GM21717 (cell line): ENCODE results near the gene CHMP4B.

Source experiments
- ATAC-seq: cut with Tn5 transposase; IDR thresholded peaks from one replicate; pipeline ENCODE4 v1.9.1; 2021; ENCODE audit warnings: mild to moderate bottlenecking, moderate library complexity; ENCODE audit not compliant: unreplicated experiment

Gene CHMP4B

DNA sequence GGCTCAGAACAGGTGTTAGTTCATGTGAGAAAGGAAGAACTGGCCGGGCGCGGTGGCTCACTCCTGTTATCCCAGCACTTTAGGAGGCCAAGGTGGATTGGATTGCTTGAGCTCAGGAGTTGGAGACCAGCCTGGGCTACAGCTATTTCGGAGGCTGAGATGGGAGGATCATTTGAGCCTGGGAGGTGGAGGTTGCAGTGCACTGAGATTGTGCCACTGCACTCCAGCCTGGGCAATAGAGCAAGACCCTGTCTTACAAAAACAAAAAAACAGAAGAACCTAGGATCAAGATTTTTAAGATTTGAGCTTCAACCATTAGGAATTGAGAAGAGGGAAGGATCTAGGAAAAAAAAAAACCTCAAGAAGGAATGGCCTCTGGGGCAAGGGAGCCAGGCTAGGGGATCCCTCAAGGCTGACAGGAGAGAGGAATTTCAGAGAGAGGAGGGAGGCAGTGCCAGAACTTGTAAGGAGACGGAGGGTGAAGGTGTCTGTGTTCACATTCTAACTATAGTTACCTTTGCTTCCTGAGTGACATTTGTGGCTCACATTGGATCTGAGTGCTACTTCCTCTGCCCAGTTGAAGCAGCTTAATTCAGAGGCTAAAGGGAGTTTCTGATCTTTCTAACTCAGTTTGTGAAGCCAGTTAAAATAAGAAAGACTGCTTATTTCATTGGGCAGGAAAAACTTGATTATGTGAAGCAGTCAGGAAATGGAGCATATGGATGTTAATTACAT, 26.1 kb downstream of the CHMP4B start:
- ATAC-seq: no peak

DNA sequence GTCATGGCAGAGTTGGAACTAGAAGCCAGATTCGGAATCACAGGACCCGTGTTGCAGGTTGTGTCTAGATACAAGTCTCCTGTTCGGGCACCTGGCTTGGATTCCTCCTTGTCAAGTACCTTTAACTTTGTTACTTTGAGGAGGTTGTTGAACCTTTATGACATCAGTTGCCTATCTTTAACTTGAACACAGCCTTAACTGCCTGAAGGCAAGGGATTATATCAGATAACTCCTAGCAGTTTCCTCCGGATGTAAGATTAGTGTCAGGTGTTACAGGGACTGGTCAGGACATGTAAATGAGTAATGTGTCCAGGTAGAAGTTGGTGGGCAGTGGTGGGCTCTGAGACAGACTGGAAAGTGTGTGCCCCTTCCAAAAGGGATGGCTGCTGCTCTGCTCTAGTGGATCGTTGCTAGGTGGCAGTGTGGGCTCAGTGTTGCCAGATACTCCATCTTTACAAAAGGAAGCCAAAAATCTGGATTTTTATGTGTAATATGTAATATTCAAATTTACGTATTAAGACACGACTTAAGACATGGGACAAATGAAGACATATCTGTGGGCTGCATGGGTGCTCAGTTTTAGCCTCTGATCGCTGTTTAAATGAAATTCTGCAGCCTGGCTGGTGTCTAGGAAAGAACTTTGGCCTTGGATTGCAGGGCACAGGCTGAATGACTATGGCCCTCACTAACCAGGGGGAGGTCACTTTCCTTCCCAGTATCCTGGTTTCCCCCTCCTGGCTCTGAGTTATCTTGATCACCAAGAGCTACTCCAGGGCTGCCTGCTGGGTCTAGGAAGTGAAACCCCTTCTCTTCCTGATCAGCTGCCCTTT, 27.1 kb downstream of the CHMP4B start:
- no peak for ATAC-seq

DNA sequence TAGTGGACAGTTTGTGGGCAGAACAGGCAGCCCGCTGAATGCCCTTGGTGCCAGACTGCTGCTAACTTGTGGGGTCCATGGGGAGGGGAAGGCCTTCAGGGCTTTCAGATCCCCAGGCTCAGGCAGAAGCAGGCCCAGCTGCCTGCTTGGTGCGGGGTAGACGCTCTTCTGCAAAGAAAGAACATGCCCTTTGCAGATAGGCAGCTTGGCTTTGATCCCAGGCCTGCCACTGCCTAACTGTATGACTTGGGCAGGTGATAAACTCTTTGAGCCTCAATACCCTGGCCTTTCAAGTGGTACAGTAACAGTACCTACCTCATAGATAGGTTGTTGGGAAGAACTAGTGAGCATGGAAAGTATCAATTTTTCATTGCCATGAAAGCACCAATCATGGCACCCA, 28.4 kb downstream of the CHMP4B start:
- no peak for ATAC-seq

DNA sequence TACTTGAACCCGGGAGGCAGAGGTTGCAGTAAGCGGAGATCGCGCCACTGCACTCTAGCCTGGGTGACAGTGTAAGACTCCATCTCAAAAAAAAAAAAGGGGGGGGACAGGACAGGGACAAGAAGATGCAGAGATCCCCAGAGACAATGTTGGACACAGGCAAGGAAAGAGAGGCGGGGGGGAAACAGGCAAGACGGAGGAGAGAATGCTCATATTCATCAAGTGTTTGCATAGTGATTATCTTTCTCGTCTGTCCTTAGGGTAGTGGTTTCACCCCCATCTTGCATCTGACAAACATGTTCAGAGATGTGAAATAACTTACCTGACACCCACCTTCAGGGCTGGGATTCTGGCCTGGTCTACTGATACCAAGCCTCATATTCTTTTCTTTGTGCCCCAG, 29.0 kb downstream of the CHMP4B start:
- no peak for ATAC-seq

DNA sequence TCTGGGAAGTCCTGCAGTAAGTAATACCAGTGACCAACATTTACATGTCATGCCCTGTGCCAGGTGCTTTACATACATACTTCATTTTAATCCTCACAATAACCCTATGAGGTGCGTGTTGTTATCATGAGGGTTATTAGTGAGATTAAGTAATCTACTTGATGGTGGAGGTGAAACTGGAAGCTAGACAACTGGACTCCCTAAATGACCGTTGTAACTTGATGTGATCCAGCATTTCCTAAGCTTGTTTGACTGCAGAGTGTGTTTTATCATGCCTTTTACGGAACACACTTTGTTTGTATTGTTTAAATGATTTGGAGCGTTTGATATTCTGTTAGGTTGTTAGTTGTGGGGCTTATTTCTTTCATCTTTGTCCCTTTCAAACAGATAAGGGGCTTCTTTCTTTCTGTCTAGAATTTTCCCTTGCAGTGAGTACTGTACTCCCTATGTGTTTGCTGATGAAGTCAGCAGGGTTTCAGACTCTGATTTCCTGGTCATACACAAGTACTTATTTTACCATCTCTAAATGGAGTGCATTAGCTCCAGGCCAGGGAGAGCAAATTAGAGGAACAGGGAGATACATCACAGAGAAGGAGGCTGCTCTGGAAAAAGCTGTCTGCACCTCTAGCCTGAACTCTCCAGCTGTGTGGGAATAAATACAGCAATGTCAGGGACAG, 29.7 kb downstream of the CHMP4B start:
- ATAC-seq: no peak

DNA sequence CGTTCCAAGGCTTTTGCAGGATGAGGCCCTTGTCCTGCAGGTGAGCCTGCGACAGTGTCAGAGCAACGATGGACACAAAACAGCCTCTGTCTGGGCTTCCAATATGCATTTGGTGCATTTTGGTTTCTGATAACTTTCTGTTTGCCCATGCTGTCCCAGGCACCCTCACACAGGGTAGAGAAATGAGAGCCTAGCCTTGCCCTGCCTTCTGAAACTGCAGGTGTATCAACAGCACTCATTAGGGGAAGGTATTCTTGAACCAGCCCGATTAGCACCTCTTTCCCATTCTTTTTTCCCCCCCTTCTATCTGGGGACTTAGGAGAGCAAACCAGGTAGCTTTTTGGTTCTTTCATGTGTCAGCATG, 30.3 kb downstream of the CHMP4B start:
- ATAC-seq: no peak

DNA sequence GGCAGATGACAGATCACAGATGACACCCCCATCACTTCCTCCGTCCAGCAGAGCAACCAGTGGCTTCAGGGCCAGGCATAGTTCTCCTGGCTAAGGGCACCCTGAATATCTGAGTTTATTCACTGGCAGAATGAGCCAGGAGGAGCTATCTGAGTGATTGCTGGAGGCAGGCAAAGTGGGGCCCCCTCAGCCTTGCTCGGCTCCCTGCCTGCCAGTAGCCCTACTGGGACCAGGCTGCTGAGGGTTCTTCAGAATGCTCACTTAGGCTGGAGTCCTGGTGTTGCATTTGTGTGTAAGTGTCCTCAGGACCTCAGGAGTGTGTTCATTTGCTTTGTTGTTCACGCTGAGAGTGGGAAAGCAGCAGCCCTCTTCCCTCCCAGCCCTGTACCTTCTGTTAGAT, 31.2 kb downstream of the CHMP4B start:
- ATAC-seq: no peak

DNA sequence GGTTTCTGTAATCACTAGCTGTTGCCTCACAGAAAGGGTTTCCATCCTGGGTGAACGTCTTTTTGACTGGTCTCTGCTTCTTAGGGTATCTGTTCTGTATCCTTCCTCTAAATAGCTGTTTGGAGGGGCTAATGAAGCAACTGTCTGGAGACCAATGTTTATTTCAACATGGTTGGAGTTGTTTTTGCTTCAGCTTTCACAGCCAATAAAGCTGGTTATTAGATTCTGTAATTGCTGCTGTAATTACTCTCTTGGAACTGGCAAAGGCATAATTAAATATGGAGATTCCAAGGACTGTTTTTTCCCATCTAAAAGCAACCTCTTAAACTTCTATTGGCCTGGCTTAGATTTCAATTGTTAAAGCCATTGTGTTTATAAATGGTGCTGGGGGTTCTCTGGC, 31.9 kb downstream of the CHMP4B start:
- no peak for ATAC-seq

DNA sequence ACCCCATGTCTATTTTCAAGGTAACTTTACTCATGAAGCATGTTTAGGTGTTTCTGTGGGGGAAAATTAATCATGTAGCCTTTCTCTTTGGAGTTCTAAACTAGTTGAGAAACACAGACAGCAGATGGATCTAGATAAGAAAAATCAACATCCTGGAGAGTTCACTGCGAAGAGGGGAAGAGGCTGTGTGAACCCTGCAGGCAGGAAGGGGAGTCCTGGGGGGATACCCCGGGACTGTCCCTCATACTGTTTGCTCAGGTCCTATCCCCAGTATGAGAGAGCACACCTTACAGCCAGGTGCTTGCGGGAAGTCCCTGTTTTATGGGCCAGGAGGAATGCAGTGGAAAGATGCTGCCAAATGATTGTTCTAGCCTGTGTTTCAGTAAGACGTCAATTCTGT, 32.7 kb downstream of the CHMP4B start:
- peak; percentile 69 for ATAC-seq

DNA sequence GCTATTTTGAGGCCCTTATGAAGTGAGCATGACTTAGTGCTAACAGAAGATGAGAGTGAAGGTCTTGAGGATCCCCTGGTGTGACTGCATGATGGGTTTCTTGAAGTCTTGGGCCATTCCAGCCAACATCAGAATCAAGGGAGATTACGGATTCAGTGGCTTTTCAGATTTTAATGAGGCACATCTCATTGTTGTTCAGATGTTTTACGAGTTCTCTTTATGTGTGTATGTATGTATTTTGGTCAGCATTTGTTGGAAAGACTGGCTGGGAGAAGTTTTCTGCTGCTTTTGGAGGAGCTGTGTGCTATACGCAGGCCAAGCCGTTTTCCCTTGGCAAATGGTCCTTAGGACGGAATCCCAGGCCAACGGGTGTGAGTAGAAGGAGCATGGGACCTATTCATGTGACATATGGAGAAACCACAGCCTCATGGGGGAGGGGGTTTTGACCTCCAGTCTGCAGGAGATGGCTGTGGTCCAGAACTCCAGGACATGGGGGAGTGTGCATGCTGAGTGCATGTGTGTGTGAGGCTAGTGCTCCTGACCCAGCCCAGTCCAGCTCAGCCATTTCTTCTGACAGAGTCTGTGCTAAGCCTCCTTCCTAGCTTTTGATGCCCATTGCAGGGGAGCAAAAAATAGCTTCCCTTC, 35.3 kb downstream of the CHMP4B start:
- no peak for ATAC-seq

DNA sequence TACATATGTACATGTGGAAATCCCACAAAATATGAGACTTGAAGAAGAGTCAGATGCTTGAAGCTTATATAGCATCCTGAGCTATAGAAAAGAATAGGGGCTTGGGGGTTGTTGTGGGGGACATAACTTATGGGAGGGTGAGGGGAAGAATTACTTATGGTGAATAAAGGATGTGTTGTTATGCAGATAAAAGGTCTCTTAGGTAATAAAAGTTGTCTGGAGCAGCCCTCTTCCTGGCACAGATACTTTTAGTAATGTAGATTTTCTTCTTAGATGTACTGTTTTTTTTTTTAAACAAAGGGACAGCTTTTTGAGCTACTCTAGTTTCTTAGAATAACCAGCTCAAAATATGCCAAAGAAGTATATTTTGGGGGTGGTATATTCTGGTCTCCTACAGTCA, 35.9 kb downstream of the CHMP4B start:
- no peak for ATAC-seq

DNA sequence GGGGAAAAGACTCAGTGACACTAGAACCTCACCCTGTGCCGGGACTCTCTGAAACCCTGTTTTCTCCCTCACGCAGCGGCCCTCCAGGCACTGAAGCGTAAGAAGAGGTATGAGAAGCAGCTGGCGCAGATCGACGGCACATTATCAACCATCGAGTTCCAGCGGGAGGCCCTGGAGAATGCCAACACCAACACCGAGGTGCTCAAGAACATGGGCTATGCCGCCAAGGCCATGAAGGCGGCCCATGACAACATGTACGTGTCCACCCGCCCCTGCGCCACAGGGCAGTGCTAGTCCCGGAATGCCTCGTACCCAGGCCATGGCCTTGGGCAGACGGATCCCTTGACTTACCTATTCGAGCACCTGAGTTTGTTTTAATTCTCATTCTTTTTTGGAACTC, 37.2 kb downstream of the CHMP4B start:
- no peak for ATAC-seq

DNA sequence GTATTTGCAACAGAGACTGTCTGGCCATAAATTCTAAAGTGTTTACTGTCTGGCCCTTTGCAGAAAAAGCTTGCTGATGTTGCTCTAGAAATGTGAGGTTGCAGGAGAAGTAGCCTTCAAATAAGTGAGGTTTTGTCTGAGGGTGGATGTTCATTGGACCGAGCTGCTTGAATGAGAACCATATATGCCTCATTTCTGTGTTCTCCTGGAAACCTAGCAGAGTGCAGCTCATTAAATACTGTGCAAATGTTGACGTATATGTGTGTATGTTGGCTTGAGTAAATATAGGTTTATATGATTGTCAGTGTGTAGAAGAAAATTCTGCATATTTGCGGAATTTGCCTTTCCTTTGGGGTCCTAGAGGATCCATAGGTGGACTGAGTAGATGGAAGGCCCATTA, 39.0 kb downstream of the CHMP4B start:
- ATAC-seq: no peak

DNA sequence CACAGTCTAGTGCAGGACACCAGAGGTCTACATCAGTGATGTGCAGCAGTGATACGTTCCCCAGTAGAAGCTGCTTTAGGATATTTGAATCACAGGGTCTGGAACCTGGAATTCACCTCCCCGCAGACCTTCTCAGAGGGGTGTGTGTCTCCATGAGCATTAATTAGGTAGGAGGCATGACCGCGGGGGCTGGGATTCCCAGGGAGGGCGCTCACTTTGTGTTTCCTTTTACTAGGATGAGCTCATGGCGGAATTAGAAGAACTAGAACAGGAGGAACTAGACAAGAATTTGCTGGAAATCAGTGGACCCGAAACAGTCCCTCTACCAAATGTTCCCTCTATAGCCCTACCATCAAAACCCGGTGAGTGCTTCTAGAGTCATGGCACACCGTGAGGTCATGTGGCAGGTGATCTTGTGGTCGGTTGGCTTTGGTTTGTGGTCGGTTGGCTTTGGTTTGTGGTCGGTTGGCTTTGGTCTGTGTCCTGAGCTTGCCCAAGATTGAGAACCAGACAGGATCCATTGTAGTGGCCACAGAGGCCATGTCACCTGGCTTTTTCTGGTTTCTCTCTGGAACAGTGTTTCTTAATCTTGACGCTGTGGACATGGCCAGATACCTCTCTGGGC, 40.8 kb downstream of the CHMP4B start:
- ATAC-seq: no peak

DNA sequence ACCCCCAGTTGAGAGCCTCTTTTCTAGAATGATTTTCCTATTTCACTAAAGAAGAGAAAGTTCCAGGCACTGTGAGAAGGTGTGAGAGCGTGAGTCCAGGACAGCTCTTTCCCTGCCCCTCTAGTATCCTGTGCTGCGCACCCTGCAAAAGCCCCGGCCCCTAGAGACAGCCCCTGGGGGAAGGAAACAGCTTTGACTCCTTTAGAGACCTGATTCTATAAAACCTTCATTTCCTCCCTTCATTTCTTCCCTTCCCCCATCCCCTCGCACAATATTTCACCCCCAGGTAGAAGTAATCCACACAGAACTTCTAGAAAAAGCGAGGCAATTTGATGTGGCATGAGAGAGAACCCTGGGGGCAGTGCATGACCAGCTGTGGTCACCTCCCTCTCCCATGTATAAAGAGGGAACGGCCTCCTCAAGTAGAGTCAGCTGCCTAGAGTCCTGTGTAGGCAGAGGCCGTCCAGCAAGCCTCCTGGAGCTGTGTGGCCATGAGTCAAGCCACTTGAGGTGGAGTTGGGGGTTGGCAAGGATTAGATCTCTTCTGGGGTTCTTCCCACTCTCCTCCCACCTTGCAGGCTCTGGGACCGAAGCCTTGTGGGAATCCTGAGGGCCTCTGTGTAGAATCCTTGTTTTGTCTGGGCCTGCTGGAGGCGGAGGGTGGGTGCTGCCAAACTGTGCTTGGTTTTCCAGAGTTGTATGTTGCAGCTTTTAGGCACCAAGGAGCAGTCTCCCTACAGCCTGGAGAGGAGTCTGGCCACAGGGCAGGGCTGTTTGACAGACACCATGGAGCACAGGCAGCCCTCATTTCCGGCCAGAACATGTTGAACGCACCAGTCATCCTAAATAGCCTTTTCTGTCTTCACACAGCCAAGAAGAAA, 41.7 kb downstream of the CHMP4B start:
- ATAC-seq: no peak

DNA sequence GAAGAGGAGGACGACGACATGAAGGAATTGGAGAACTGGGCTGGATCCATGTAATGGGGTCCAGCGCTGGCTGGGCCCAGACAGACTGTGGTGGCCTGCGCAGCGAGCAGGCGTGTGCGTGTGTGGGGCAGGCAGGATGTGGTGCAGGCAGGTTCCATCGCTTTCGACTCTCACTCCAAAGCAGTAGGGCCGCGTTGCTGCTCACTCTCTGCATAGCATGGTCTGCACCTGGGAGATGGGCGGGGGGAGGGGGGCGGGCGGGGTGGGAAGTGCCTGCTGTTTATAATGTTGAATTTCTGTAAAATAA, 42.3 kb downstream of the CHMP4B start:
- ATAC-seq: no peak

DNA sequence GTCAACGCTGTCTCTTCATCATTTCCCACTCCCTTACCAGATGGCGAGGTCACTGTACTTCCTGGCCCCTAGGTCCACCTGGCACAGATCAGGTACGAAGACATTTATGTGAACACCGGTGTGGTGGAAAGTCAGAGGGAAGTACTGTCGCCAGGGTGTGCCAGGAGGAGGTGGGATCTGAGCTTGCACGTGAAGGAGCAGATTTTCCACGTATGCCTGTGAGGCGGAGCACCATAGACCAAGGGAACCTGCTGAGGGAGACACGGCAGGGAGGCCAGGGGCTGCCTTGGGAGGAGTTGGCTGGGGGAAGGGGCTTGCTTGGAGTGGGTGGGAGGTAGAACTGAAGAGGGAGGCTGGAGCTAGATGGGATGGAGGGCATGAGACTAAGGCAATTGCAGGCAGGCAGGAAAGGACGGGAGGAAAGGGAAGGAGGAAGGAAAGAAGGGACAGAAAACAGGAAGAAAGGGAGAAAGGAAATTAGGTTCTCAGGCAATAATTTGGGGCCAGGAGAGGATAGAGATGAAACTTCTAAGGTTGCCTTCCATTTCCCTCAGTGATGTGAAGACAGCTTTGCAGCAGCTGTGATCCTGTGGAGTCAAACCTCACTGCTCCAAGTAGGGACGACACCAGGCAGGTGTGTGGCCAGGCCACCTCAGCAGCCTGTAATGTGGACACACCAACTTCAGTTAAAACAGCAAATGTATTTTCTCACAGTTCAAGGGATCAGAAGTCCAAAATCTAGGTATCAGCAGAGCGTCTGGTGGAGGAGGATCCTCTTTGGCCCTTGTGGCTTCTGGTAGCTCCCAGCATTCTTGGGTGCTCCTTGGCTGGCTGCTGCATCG, 46.8 kb downstream of the CHMP4B start:
- ATAC-seq: no peak

DNA sequence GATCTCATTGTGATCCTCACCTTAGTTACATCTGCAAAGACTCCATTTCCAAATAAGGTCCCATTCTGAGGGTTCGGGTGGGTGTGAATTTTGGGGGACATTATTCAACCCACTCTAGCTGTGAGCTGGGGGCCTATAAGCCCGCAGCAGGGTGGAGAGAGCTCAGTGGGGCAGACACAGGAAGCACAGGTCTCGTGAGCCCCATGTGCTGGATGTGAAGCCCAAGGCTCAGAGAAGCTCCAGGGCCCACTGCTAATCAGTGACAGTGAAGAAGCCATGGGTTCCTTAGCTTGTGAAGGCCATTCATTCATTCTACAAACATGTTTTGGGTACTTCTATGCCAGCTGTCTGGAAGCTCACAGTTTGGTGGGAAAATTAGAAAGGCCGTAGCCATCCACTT, 47.5 kb downstream of the CHMP4B start:
- ATAC-seq: no peak

DNA sequence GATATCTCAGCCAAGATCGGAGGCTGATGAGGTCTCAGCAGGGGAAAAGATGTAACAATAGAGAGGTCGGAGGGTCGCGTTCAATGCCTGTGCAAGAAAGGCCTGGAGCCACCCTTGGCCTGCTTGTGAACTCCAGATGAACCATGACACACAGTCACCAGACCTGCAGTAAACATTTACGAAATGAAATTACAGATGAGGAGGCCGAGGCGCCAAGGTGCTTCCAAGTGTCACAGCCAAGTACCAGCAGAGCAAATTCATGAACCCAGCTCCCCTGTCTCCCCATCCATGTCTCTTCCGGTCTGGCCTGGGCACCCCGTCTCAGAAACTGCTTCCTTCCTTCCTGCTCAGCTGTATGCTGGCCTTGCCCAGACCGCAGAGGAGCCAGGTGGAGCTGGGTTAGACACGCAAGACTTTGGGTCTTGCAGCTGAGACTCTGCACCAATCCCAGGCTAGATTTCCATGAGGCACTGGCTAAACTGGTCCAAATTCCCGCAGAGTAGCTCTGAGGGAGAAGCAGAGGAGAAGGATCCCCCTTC, 48.1 kb downstream of the CHMP4B start:
- no peak for ATAC-seq
